ENCODE measurements around the gene GPR161.

GRCh38 chr1:168163670-168164069 is 26.9 kb upstream of the GPR161 start:
- TF ChIP-seq CTCF (IDR thresholded peaks at IDR 0.05) (no peak), POLR2AphosphoS5 (IDR thresholded peaks at IDR 0.05; ENCODE audit: low read depth, low read length) (no peak), SIN3A (IDR thresholded peaks at IDR 0.05; ENCODE audit: borderline replicate concordance, insufficient read depth, low read depth, low read length) (no peak), TCF7L2 (IDR thresholded peaks at IDR 0.05; ENCODE audit: low read depth, low read length) (no peak)
